Fibroblast of villous mesenchyme (primary cell): ENCODE measurements around the gene PLAC1. TPM values are rescaled to one million over a fixed set of nuclear protein-coding genes. Genes with fewer than 3 reads are reported as not detected.
A peak's percentile ranks its signal among the peaks of the same experiment; 100 is the strongest.

Source experiments
- DNase-seq: peaks from one replicate; pipeline ENCODE4 v3.0.0-alpha.2; 2010; ENCODE audit warnings: low read depth
- H3K4me3 ChIP-seq: 2 replicates; pipeline ENCODE4 v1.5.1; 2011; ENCODE audit warnings: low read depth, mild to moderate bottlenecking, low read length
- CTCF ChIP-seq: IDR thresholded peaks from 2 replicates; pipeline ENCODE4 v1.5.1; 2012; ENCODE audit warnings: low read depth, mild to moderate bottlenecking, low read length; ENCODE audit not compliant: insufficient read depth
- total RNA-seq: library from RNA; depleted of rRNA; stranded (reverse); fragments of >200 nt; gene quantifications from 2 replicates; pipeline ENCODE4 v1.2.3, GENCODE V29; 2012

Gene PLAC1
- total RNA-seq, 1 donor = 0.43 TPM

GRCh38 chrX:134543288-134543687 is 115.0 kb downstream of the PLAC1 start:
- H3K4me3 ChIP-seq = no peak overlapping the region
- peak; percentile 61 for DNase-seq

GRCh38 chrX:134542485-134542884 is 115.8 kb downstream of the PLAC1 start:
- no peak overlapping the region for H3K4me3 ChIP-seq
- peak; percentile 92 for DNase-seq
- no peak for TF ChIP-seq CTCF

More at GRCh38 chrX:134543288-134543687, 115.0 kb downstream of the PLAC1 start:
- TF ChIP-seq CTCF = no peak

- no peak for DNase-seq
- no peak for TF ChIP-seq CTCF
- H3K4me3 ChIP-seq = no peak overlapping the region
Measured at GRCh38 chrX:134541906-134542305, 116.4 kb downstream of the PLAC1 start.

- no peak overlapping the region for H3K4me3 ChIP-seq
- DNase-seq = peak; percentile 53
- no peak for TF ChIP-seq CTCF
Measured at GRCh38 chrX:134538316-134538715, 120.0 kb downstream of the PLAC1 start.

- no peak overlapping the region for H3K4me3 ChIP-seq
- TF ChIP-seq CTCF = no peak
- DNase-seq = peak; percentile 57
Measured at GRCh38 chrX:134537179-134537955, 120.9 kb downstream of the PLAC1 start.

GRCh38 chrX:134533952-134534351 is 124.3 kb downstream of the PLAC1 start:
- no peak overlapping the region for H3K4me3 ChIP-seq
- no peak for DNase-seq
- TF ChIP-seq CTCF = no peak

- no peak overlapping the region for H3K4me3 ChIP-seq
- DNase-seq = no peak
- TF ChIP-seq CTCF = no peak
Measured at GRCh38 chrX:134533352-134533751, 124.9 kb downstream of the PLAC1 start.
